H1 (cell line): ENCODE measurements around the gene GUCY1B1. TPM values are rescaled to one million over a fixed set of nuclear protein-coding genes. Genes with fewer than 3 reads are reported as not detected.

ENCODE experiments used
- CTCF ChIA-PET: fragments of 300-600 bp; sonication (Branson Sonifier 250); formaldehyde crosslinking; loops from one replicate; lab custom pipeline; 2021; ENCODE audit not compliant: partially characterized antibody; lab: Charles Lee
- POLR2A ChIA-PET: fragments of 300-600 bp; sonication (Branson Sonifier 250); formaldehyde crosslinking; loops from one replicate; lab custom pipeline; 2021; ENCODE audit warnings: inconsistent platforms; ENCODE audit not compliant: partially characterized antibody; lab: Charles Lee
- DNase-seq, 2 experiments: peaks; one replicate each; pipeline versions ENCODE4 v3.0.0 to v3.0.0-alpha.2; 2010 to 2022; ENCODE audit warnings: low spot score in 2 of 2, low read depth in 1 of 2, mixed read lengths in 1 of 2
- FAIRE-seq: peaks from 2 replicates; lab custom pipeline; 2011; peaks lifted over from hg19 to GRCh38; lab: Jason Lieb, UNC
- H2AFZ ChIP-seq: 2 replicates; pipeline ENCODE4 v1.8.1; 2012; ENCODE audit warnings: low read length, inconsistent platforms
- H2AK5ac ChIP-seq: 2 replicates; pipeline ENCODE4 v1.6.1; 2013; ENCODE audit warnings: low read depth, low read length
- H2BK120ac ChIP-seq: replicated peaks from 2 replicates; pipeline ENCODE3; 2013; ENCODE audit warnings: low read depth, low read length, inconsistent platforms
- H2BK12ac ChIP-seq: 2 replicates; pipeline ENCODE4 v1.6.1; 2013; ENCODE audit warnings: low read depth, low read length
- H2BK15ac ChIP-seq: 2 replicates; pipeline ENCODE4 v1.6.1; 2013; ENCODE audit warnings: low read length
- H2BK20ac ChIP-seq: 2 replicates; pipeline ENCODE4 v1.6.1; 2013; ENCODE audit warnings: low read length
- H2BK5ac ChIP-seq: 2 replicates; pipeline ENCODE4 v1.6.1; 2013; ENCODE audit warnings: low read depth, low read length
- H3K14ac ChIP-seq: 2 replicates; pipeline ENCODE4 v1.6.1; 2013; ENCODE audit warnings: inconsistent platforms; ENCODE audit not compliant: insufficient read length
- H3K18ac ChIP-seq: 2 replicates; pipeline ENCODE4 v1.6.1; 2013; ENCODE audit warnings: low read length; ENCODE audit errors: extremely low read depth
- H3K23ac ChIP-seq: 2 replicates; pipeline ENCODE4 v1.6.1; 2013; ENCODE audit warnings: inconsistent platforms; ENCODE audit not compliant: insufficient read length
- H3K23me2 ChIP-seq: 2 replicates; pipeline ENCODE4 v1.6.1; 2013; ENCODE audit warnings: low read depth, low read length
- H3K27ac ChIP-seq: 2 replicates; pipeline ENCODE4 v1.6.1; 2011; ENCODE audit warnings: low read depth, low read length, inconsistent platforms
- H3K27me3 ChIP-seq, 4 experiments: replicated peaks in 1 of 4; 1 replicate in 1 of 4; 2 replicates in 3 of 4; pipeline versions ENCODE4 v1.6.1 to v1.8.1; 2011 to 2013; ENCODE audit warnings: low read length in 3 of 4, mild to moderate bottlenecking in 3 of 4, inconsistent platforms in 2 of 4, mixed read lengths in 2 of 4, moderate library complexity in 1 of 4; ENCODE audit not compliant: control insufficient read depth in 3 of 4, insufficient read depth in 3 of 4; ENCODE audit errors: extremely low read depth in 1 of 4
- H3K36me3 ChIP-seq, 4 experiments: 2 replicates each; pipeline versions ENCODE4 v1.6.1 to v1.8.1; 2011 to 2013; ENCODE audit warnings: mild to moderate bottlenecking in 4 of 4, low read length in 3 of 4, moderate library complexity in 2 of 4, control low read depth in 1 of 4, inconsistent platforms in 1 of 4; ENCODE audit not compliant: insufficient read depth in 4 of 4, control insufficient read depth in 2 of 4
- H3K4ac ChIP-seq: replicated peaks from 2 replicates; pipeline ENCODE3; 2013; ENCODE audit warnings: low read length, low read depth, mixed read lengths, inconsistent platforms; ENCODE audit not compliant: insufficient read length
- H3K4me1 ChIP-seq, 4 experiments: replicated peaks in 1 of 4; 1 replicate in 1 of 4; 2 replicates in 3 of 4; pipeline versions ENCODE4 v1.6.1 to v1.8.1; 2011 to 2013; ENCODE audit warnings: low read length in 3 of 4, inconsistent platforms in 2 of 4, mixed read lengths in 1 of 4; ENCODE audit not compliant: insufficient read depth in 4 of 4, control insufficient read depth in 3 of 4
- H3K4me2 ChIP-seq, 2 experiments: 2 replicates each; pipeline versions ENCODE4 v1.6.1 to v1.8.1; 2011 to 2013; ENCODE audit warnings: low read depth in 2 of 2, low read length in 2 of 2, control low read depth in 1 of 2, inconsistent platforms in 1 of 2, mild to moderate bottlenecking in 1 of 2; ENCODE audit not compliant: insufficient read depth in 1 of 2
- H3K4me3 ChIP-seq, 4 experiments: fragments of 200-600, 300-600 bp in 1 of 4; sonication (generic), shearing (Covaris generic), sonication (Bioruptor Twin) in 1 of 4; 2 replicates each; pipeline versions ENCODE4 v1.5.1 to v1.8.1; 2011 to 2016; ENCODE audit warnings: low read length in 4 of 4, low read depth in 3 of 4, control low read depth in 2 of 4, inconsistent platforms in 2 of 4, mild to moderate bottlenecking in 2 of 4, mixed read lengths in 1 of 4, moderate library complexity in 1 of 4; ENCODE audit not compliant: insufficient read depth in 2 of 4; ENCODE audit errors: extremely low read depth in 1 of 4
- H3K56ac ChIP-seq: replicated peaks from 2 replicates; pipeline ENCODE3; 2013; ENCODE audit warnings: low read depth, mild to moderate bottlenecking, mixed read lengths, low read length, inconsistent platforms; ENCODE audit not compliant: insufficient read length
- H3K79me1 ChIP-seq: 2 replicates; pipeline ENCODE4 v1.6.1; 2013; ENCODE audit warnings: low read depth, low read length, control low read depth
- H3K79me2 ChIP-seq, 2 experiments: 2 replicates each; pipeline versions ENCODE4 v1.6.1 to v1.8.1; 2012 to 2013; ENCODE audit warnings: low read length in 2 of 2, mild to moderate bottlenecking in 2 of 2, inconsistent platforms in 1 of 2; ENCODE audit not compliant: insufficient read depth in 2 of 2, control insufficient read depth in 1 of 2
- H3K9ac ChIP-seq, 4 experiments: replicated peaks in 1 of 4; 1 replicate in 1 of 4; 2 replicates in 3 of 4; pipeline versions ENCODE4 v1.6.1 to v1.8.1; 2011 to 2013; ENCODE audit warnings: low read depth in 3 of 4, low read length in 3 of 4, control low read depth in 2 of 4, mild to moderate bottlenecking in 2 of 4, moderate library complexity in 2 of 4, inconsistent platforms in 1 of 4; ENCODE audit errors: extremely low read depth in 1 of 4
- H3K9me3 ChIP-seq, 2 experiments: 2 replicates each; pipeline versions ENCODE4 v1.6.1 to v1.8.1; 2012 to 2013; ENCODE audit warnings: mild to moderate bottlenecking in 2 of 2, moderate library complexity in 2 of 2, control low read depth in 1 of 2, inconsistent platforms in 1 of 2, low read depth in 1 of 2, low read length in 1 of 2, mixed read lengths in 1 of 2; ENCODE audit not compliant: insufficient read depth in 2 of 2
- H4K20me1 ChIP-seq, 2 experiments: replicated peaks in 1 of 2; 2 replicates each; pipeline versions ENCODE3 to v1.8.1; 2011 to 2013; ENCODE audit warnings: inconsistent platforms in 2 of 2, low read length in 2 of 2, mild to moderate bottlenecking in 1 of 2; ENCODE audit not compliant: insufficient read depth in 2 of 2, control insufficient read depth in 1 of 2
- H4K5ac ChIP-seq: 2 replicates; pipeline ENCODE4 v1.6.1; 2013; ENCODE audit warnings: low read length, low read depth, mixed read lengths, inconsistent platforms; ENCODE audit not compliant: insufficient read length
- H4K8ac ChIP-seq: 2 replicates; pipeline ENCODE4 v1.8.0; 2013; ENCODE audit warnings: mild to moderate bottlenecking, moderate library complexity, low read length, inconsistent platforms; ENCODE audit not compliant: insufficient read depth; ENCODE audit errors: extremely low read depth
- H4K91ac ChIP-seq: replicated peaks from 2 replicates; pipeline ENCODE3; 2013; ENCODE audit warnings: low read length, mixed read lengths, inconsistent platforms; ENCODE audit not compliant: insufficient read length
- WGBS, 2 experiments: shearing (Covaris generic) in 1 of 2; methylation state at CpG; one replicate each; pipeline versions ENCODE4 v1.1.6 to v1.1.7; 2013 to 2015; ENCODE audit warnings: low lambda C conversion rate in 2 of 2, mixed read lengths in 2 of 2, inconsistent platforms in 1 of 2, low coverage in 1 of 2, missing lambda C conversion rate in 1 of 2; ENCODE audit not compliant: insufficient replicate concordance in 2 of 2, insufficient coverage in 1 of 2, insufficient read length in 1 of 2; ENCODE audit errors: extremely low coverage in 1 of 2, missing lambda C conversion rate in 1 of 2; 5-methylcytosine and 5-hydroxymethylcytosine counted together
- long read RNA-seq, 2 experiments: library from RNA in 1 of 2; library from capped mRNA in 1 of 2; stranded (forward); transcript quantifications; one replicate each; pipeline ENCODE4 v2.0.0, GENCODE V29; 2021; ENCODE audit warnings: inconsistent platforms in 1 of 2
- polyA minus RNA-seq, 3 experiments: library from RNA; depleted of rRNA, polyadenylated mRNA; stranded (reverse); fragments of >200 nt; gene quantifications; 1 replicate in 2 of 3; 2 replicates in 1 of 3; pipeline ENCODE4 v1.2.3, GENCODE V29; 2011
- polyA plus RNA-seq, 7 experiments: library from polyadenylated mRNA; depleted of rRNA in 3 of 7; stranded (reverse) in 5 of 7; unstranded in 2 of 7; fragments of >200 nt in 5 of 7; fragments of 200-250 nt in 2 of 7; gene quantifications; 1 replicate in 5 of 7; 2 replicates in 1 of 7; 4 replicates in 1 of 7; pipeline versions ENCODE4 v1.2.1 to v1.2.3, GENCODE V29; 2011 to 2013; ENCODE audit warnings: missing spikeins in 2 of 7, mixed read lengths in 2 of 7
- total RNA-seq: library from RNA; stranded (reverse); fragmentation: NEBNext Ultra II Directional; extraction: Animal tissue kit (Norgen Biotek cat#: 25700); gene quantifications from 2 replicates; pipeline ENCODE4 v1.2.1, GENCODE V29; 2021
- TF ChIP-seq, protein P1 (sequence below): IDR thresholded peaks from 2 replicates; pipeline ENCODE4 v1.6.1; 2012; ENCODE audit warnings: low read length, inconsistent platforms

GUCY1B1 gene
- total RNA-seq (2.1 and 2.9 TPM in 2 replicates), polyA plus RNA-seq (2011; rRNA removed) (0.77 and 1.5 TPM in 2 replicates), polyA minus RNA-seq (2011; rRNA and poly(A)+ RNA removed) (2.4 and 2.6 TPM in 2 replicates)
- polyA plus RNA-seq (2011; cell fraction: cytosol; rRNA removed): 1.5 TPM
- polyA plus RNA-seq (2011; cell fraction: nucleus; rRNA removed): 0.80 TPM
- 1.5 to 3.0 TPM (median 1.9 TPM) in 4 replicates for polyA plus RNA-seq (2012, experiment 1 of 2)
- polyA plus RNA-seq (2012, experiment 2 of 2): 0.13 TPM
- 1.8 TPM for polyA plus RNA-seq (2013, experiment 1 of 2)
- 1.7 TPM for polyA plus RNA-seq (2013, experiment 2 of 2)
- 1.4 TPM for polyA minus RNA-seq (2011; cell fraction: cytosol; rRNA and poly(A)+ RNA removed)
- polyA minus RNA-seq (2011; cell fraction: nucleus; rRNA and poly(A)+ RNA removed): 2.5 TPM
- long read RNA-seq, experiment 1, partial matches to known transcripts: 3 of 4 reads
- long read RNA-seq, experiment 1, other reads (novel, unspliced or antisense): 1 of 4 reads
- long read RNA-seq, experiment 2, partial matches to known transcripts: 1 of 3 reads
- long read RNA-seq, experiment 2, other reads (novel, unspliced or antisense): 0 of 3 reads

- no peak within 1 kb of the TSS for H2BK20ac ChIP-seq
- FAIRE-seq (peak; percentile 74), DNase-seq (peak; percentile 83 to 89)
- H3K14ac ChIP-seq: no peak within 1 kb of the TSS
- no peak within 1 kb of the TSS for H2BK15ac ChIP-seq
- no peak within 1 kb of the TSS for H2BK120ac ChIP-seq
- H3K27me3 ChIP-seq: peaks cover 3 to 16% (median 9%) of the 10 kb centered on the region in 4 experiments
- H2AK5ac ChIP-seq: no peak within 1 kb of the TSS
- H3K18ac ChIP-seq: no peak within 1 kb of the TSS
- H3K4ac ChIP-seq: no peak within 1 kb of the TSS
- ChIA-PET CTCF (interaction anchor here (0.6 to 2.5 kb wide), 7 partner anchors 10 to 626 kb away, joined by 3 to 14 read pairs (median 4); no protein-coding TSS in a partner anchor), POLR2A (interaction anchor here (0.6 kb wide), 1 partner anchor 323 kb away, joined by 3 read pairs; no protein-coding TSS in a partner anchor)
- no peaks in the 10 kb centered on the region for H3K79me1 ChIP-seq
- H3K27ac ChIP-seq: no peak within 1 kb of the TSS
- H4K5ac ChIP-seq: peak within 1 kb of the TSS; percentile 31
- H3K4me1 ChIP-seq: peaks cover 0 to 6% (median 0%) of the 10 kb centered on the region in 4 experiments; a peak in 2 of 7 replicates
- no peak within 1 kb of the TSS for H4K91ac ChIP-seq
- H4K20me1 ChIP-seq: no peaks in the 10 kb centered on the region
- H2BK5ac ChIP-seq: no peak within 1 kb of the TSS
- H3K9me3 ChIP-seq: no peaks in the 10 kb centered on the region
- H3K9ac ChIP-seq: no peak within 1 kb of the TSS
- H3K23ac ChIP-seq: no peak within 1 kb of the TSS
- H4K8ac ChIP-seq: no peak within 1 kb of the TSS
- H3K23me2 ChIP-seq: peaks cover 7% of the 10 kb centered on the region; the same call in 1 of the 2 replicates
- H2BK12ac ChIP-seq: no peak within 1 kb of the TSS; the same call in 1 of the 2 replicates
- no peaks in the 10 kb centered on the region for H3K79me2 ChIP-seq
- WGBS, 2 experiments: 16% methylated on average over 26 of the region's 51 CpGs; no CpG with 5 or more reads in 1 of the 2 experiments
- no peak within 1 kb of the TSS for H3K56ac ChIP-seq
- H3K4me2 ChIP-seq: peak within 1 kb of the TSS; percentile 80 to 85
- H3K4me3 ChIP-seq: peak within 1 kb of the TSS; percentile 49 to 75 (median 52)
- H2AFZ ChIP-seq: peak within 1 kb of the TSS; percentile 12; the same call in 1 of the 2 replicates
- no peaks in the 10 kb centered on the region for H3K36me3 ChIP-seq
- TF ChIP-seq, protein P1, sequence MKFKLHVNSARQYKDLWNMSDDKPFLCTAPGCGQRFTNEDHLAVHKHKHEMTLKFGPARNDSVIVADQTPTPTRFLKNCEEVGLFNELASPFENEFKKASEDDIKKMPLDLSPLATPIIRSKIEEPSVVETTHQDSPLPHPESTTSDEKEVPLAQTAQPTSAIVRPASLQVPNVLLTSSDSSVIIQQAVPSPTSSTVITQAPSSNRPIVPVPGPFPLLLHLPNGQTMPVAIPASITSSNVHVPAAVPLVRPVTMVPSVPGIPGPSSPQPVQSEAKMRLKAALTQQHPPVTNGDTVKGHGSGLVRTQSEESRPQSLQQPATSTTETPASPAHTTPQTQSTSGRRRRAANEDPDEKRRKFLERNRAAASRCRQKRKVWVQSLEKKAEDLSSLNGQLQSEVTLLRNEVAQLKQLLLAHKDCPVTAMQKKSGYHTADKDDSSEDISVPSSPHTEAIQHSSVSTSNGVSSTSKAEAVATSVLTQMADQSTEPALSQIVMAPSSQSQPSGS: no peak
These were observed at the start of gene GUCY1B1 for GRCh38 chr4:155758481-155759371. TSS of gene GUCY1B1 (plus strand) at chr4:155759021. CDS start at chr4:155759141, 120 bp downstream.
